ENCODE results near the gene ANKLE1.

ANKLE1 gene

GRCh38 chr19:17327068-17327653, 45.5 kb downstream of the ANKLE1 start:
- TF ChIP-seq ESRRG (CRISPR knock-in tag; IDR thresholded peaks at IDR 0.05) (no peak), TCF4 (CRISPR knock-in tag; IDR thresholded peaks at IDR 0.05; ENCODE audit: borderline replicate concordance) (no peak)
- no peak for ATAC-seq

- ATAC-seq = peak; percentile 32; the same call in 2 of the 3 replicates
- no peak for TF ChIP-seq ZNF565 (CRISPR knock-in tag; conservative IDR thresholded peaks at IDR 0.05; ENCODE audit: low read depth)
- no peak for TF ChIP-seq ZFP3 (CRISPR knock-in tag; IDR thresholded peaks at IDR 0.05)
- no peak for TF ChIP-seq ZC3H10 (CRISPR knock-in tag; IDR thresholded peaks at IDR 0.05)
- no peak for TF ChIP-seq BACH2 (CRISPR knock-in tag; IDR thresholded peaks at IDR 0.05; ENCODE audit: borderline replicate concordance)
- TF ChIP-seq CREB5 (CRISPR knock-in tag; IDR thresholded peaks at IDR 0.05; ENCODE audit: low read depth) = no peak
- TF ChIP-seq, protein P1, sequence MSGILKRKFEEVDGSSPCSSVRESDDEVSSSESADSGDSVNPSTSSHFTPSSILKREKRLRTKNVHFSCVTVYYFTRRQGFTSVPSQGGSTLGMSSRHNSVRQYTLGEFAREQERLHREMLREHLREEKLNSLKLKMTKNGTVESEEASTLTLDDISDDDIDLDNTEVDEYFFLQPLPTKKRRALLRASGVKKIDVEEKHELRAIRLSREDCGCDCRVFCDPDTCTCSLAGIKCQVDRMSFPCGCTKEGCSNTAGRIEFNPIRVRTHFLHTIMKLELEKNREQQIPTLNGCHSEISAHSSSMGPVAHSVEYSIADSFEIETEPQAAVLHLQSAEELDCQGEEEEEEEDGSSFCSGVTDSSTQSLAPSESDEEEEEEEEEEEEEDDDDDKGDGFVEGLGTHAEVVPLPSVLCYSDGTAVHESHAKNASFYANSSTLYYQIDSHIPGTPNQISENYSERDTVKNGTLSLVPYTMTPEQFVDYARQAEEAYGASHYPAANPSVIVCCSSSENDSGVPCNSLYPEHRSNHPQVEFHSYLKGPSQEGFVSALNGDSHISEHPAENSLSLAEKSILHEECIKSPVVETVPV (CRISPR knock-in tag; IDR thresholded peaks at IDR 0.05) = no peak
- no peak for TF ChIP-seq RARB (CRISPR knock-in tag; IDR thresholded peaks at IDR 0.05)
- no peak for TF ChIP-seq CSDC2 (CRISPR knock-in tag; IDR thresholded peaks at IDR 0.05)
Observed at GRCh38 chr19:17327654-17328516, 46.2 kb downstream of the ANKLE1 start.

- TF ChIP-seq ZC3H10 (CRISPR knock-in tag; IDR thresholded peaks at IDR 0.05) = no peak
- no peak for TF ChIP-seq ESRRG (CRISPR knock-in tag; IDR thresholded peaks at IDR 0.05)
- ATAC-seq = no peak
Observed at GRCh38 chr19:17328517-17329365, 47.0 kb downstream of the ANKLE1 start.

DNA sequence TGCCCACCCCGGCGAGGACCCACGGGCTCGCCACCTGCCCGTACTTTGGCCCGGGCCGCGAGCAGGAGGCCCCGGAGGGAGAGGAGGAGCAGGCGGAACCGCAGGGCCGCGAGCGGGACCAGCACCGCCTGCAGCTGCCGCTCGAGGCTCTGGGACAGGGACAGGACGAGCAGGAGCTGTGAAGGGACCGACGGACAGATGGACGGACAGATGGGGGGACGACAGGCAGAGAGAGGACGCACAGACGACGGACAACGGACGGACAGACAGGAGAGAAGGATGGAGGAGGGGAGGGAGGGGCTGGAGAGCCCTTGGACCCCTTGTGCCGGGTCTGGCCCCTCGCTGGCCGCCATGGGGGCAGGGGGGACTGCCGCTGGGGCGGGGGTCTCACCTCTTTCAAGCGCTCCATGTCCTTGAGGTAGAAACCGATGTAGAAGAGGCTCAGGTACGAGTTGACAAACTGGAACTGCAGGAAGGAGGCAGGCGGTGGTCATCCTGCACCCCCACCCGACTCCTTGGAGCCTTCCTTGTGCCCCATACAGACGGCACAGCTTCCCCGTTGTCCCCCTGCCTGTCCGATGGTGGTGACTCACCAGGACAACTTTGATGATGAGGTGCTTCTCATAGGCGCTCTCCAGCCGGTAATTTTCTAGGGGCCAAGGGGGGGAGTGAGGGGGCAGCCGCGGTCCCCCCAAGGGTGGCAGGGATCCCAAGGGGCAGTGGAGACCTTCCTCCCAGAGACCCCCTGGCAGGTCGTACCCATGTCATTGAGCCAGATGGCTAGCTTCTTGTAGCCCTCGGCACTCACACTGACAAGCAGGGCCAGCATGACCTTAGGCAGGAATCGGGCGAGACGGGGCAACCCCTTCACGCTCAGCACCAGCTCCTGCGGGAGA, 47.9 kb downstream of the ANKLE1 start:
- ATAC-seq = no peak
- TF ChIP-seq ESRRG (CRISPR knock-in tag; IDR thresholded peaks at IDR 0.05) (no peak), CSDC2 (CRISPR knock-in tag; IDR thresholded peaks at IDR 0.05) (no peak), TOX (CRISPR knock-in tag; IDR thresholded peaks at IDR 0.05; ENCODE audit: borderline replicate concordance) (no peak), OSR1 (CRISPR knock-in tag; IDR thresholded peaks at IDR 0.05) (no peak), ZNF565 (CRISPR knock-in tag; conservative IDR thresholded peaks at IDR 0.05; ENCODE audit: low read depth) (no peak), POU6F1 (CRISPR knock-in tag; IDR thresholded peaks at IDR 0.05; ENCODE audit: borderline replicate concordance, low read depth) (no peak), GLIS3 (CRISPR knock-in tag; IDR thresholded peaks at IDR 0.05) (no peak), RARB (CRISPR knock-in tag; IDR thresholded peaks at IDR 0.05) (no peak), ZNF8 (CRISPR knock-in tag; IDR thresholded peaks at IDR 0.05) (no peak)

DNA sequence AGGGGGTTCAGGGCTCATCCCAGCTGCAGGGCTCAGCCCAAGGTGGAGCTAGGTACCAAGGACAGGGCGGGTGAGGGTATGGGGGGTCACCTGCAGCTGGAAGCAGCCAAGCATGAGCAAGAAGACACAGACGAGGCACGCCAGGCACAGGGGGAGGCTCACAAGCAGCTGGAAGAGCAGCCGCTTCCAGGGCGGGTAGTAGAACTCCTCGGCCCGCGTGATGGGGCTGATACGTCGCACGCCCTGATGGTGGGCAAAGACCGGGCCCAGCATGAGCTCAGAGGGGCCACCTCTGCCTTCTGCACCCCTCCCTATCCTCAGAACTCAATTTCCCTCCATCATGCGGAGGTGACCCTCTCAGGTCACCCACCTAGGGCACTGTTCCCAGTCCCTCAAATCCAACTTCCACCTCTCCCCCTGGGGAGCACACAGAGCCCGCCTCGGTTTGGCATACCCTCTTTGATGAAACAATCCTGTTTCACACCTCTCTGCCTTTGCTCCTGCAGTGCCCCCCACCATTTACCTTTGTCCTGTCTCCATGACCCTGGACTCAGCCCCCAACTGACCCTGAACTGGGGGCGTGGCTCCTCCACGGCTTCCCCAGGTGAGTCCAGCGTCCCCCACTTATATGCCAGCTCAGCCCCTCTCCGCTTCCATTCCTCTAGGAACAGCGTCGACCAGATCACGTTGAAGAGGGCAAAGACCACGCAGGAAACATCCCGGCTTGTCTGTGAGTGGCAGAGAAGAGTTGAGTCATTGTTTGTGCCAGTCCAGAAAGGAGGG, 48.8 kb downstream of the ANKLE1 start:
- no peak for ATAC-seq
- TF ChIP-seq ESRRG (CRISPR knock-in tag; IDR thresholded peaks at IDR 0.05) (no peak), PATZ1 (CRISPR knock-in tag; IDR thresholded peaks at IDR 0.05; ENCODE audit: borderline replicate concordance) (no peak), TCF4 (CRISPR knock-in tag; IDR thresholded peaks at IDR 0.05; ENCODE audit: borderline replicate concordance) (no peak), RARB (CRISPR knock-in tag; IDR thresholded peaks at IDR 0.05) (no peak), ZNF565 (CRISPR knock-in tag; conservative IDR thresholded peaks at IDR 0.05; ENCODE audit: low read depth) (no peak), ISL1 (CRISPR knock-in tag; IDR thresholded peaks at IDR 0.05) (no peak), GLIS3 (CRISPR knock-in tag; IDR thresholded peaks at IDR 0.05) (no peak), ZFP3 (CRISPR knock-in tag; IDR thresholded peaks at IDR 0.05) (no peak)
